Ovary (tissue), 3 donors: ENCODE results near the gene ADGRB2.

Experiments used
- CTCF ChIP-seq, 3 donors: fragments of 450-650 bp in 2 of 3; fragments of 200-600 bp in 1 of 3; IDR thresholded peaks; one replicate each; pipeline versions ENCODE4 v1.5.1 to v1.8.0; 2016 to 2022; ENCODE audit warnings: antibody characterized with exemption in 3 of 3, mild to moderate bottlenecking in 1 of 3
- POLR2A ChIP-seq: fragments of 450-650 bp; IDR thresholded peaks from one replicate; pipeline ENCODE4 v1.6.1; 2017; ENCODE audit warnings: antibody characterized with exemption, mild to moderate bottlenecking, moderate library complexity
- donor health status: DM: no; HTN: no; CAD: no.

DNA sequence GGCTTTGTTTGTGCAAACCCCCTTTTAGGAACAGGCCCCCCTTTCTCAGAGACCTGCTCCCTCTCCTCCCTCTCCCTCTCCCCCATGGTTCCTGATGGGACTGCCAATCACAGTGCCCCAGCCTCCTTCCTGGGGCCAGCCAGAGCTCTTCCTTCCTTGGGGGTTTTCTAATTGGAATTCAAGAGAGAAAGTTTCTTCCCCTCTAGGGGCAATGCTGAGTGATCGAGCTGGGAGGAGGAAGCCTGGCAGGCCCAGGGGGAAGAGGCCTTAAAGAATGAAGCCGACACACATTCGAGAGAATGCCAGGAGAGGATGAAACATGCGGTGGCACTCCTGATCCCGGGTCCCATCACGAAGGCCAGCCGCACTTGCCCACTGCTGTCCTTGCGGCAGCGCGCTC lies 39.0 kb downstream of the ADGRB2 start:
- TF ChIP-seq CTCF (IDR thresholded peaks at IDR 0.05) (no peak), POLR2A (no peak)
